NAMALWA (cell line): ENCODE data around the gene DPY19L3.

Source experiments
- DNase-seq: peaks from one replicate; pipeline ENCODE4 v3.0.0-alpha.2; 2015; ENCODE audit warnings: low spot score

The DPY19L3 gene

GRCh38 chr19:32519023-32519422 is 113.5 kb downstream of the DPY19L3 start:
- DNase-seq = no peak

GRCh38 chr19:32522967-32523366 is 117.4 kb downstream of the DPY19L3 start:
- DNase-seq = no peak

DNA sequence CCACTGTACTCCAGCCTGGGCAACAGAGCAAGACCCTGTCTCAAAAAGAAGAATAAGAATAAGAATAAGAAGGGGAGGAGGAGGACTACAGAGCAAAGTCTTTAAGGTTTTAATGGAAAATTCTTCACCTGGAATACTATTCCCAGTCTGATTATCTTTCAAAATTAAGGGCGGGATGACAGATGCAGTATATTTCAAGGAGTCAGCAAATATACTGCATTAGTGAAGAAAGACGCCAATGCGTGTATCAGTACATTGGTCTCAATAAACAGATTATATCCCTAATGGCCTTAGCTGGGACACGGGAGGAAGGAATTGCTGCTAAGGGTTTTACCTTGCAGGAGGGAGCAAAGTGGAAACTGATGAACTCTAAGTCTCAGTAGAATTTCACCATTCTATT is 121.3 kb downstream of the DPY19L3 start:
- no peak for DNase-seq

DNA sequence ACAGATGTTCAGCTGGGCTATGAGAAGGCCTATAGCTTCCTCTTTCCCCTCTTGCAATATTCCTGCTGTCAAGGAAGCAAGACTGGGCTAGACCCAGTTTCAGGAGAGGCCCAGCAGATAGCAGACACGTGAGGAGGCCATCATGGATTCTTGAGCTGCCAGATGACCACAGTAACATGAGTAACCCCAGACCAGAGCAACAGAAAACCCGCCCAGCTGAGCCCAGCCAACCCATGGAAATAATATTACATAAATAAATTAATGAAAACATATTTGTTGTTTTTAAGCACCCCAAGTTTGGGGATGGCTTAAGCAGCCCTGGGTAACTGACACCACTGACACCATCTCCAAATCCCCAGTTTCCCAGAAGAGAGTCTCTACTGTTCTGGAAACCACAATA is 125.2 kb downstream of the DPY19L3 start:
- no peak for DNase-seq

- no peak for DNase-seq
Observed at GRCh38 chr19:32532233-32532632, 126.7 kb downstream of the DPY19L3 start.
